GM23338 (cell line): ENCODE data around the gene TCN2.
A peak's percentile ranks its signal among the peaks of the same experiment; 100 is the strongest.
"Not testable (repeated sequence)": the region's sequence is repeated elsewhere in the genome, so short reads cannot be mapped to it uniquely, and the experiment has no call there.

Experiments
- CREB1 ChIP-seq: fragments of 250-450 bp; sonication (Bioruptor Pico); IDR thresholded peaks from 2 replicates; pipeline ENCODE4 v1.5.0; 2020; ENCODE audit warnings: low read depth, mild to moderate bottlenecking, moderate library complexity
- EZH2 ChIP-seq: fragments of 200-600 bp; sonication (generic); IDR thresholded peaks from one replicate; pipeline ENCODE4 v1.8.0; 2017; ENCODE audit warnings: antibody characterized with exemption, mild to moderate bottlenecking, low read depth; ENCODE audit not compliant: unreplicated experiment
- EZH2phosphoT487 ChIP-seq: fragments of 200-600 bp; sonication (generic); IDR thresholded peaks from one replicate; pipeline ENCODE4 v1.8.1; 2018; ENCODE audit warnings: antibody characterized with exemption; ENCODE audit not compliant: unreplicated experiment
- JUNB ChIP-seq: IDR thresholded peaks from one replicate; pipeline ENCODE4 v1.6.1; 2016; ENCODE audit warnings: antibody characterized with exemption; ENCODE audit not compliant: unreplicated experiment
- NANOG ChIP-seq: IDR thresholded peaks from 2 replicates; pipeline ENCODE4 v1.6.1; 2016; ENCODE audit warnings: antibody characterized with exemption, borderline replicate concordance
- POLR2AphosphoS5 ChIP-seq: IDR thresholded peaks from 2 replicates; pipeline ENCODE4 v1.6.1; 2016; ENCODE audit warnings: antibody characterized with exemption, low read depth
- STAT1 ChIP-seq: IDR thresholded peaks from one replicate; pipeline ENCODE4 v1.6.1; 2016; ENCODE audit warnings: antibody characterized with exemption; ENCODE audit not compliant: unreplicated experiment
- TF ChIP-seq, protein P1 (sequence below), 2 experiments: fragments of 200-600 bp in 1 of 2; sonication (generic) in 1 of 2; conservative IDR thresholded peaks; 2 replicates each; pipeline versions ENCODE4 v1.5.1 to v1.6.1; 2016 to 2017; ENCODE audit warnings: antibody characterized with exemption in 2 of 2, low read depth in 2 of 2, mild to moderate bottlenecking in 2 of 2, moderate library complexity in 1 of 2
- TF ChIP-seq, protein P2 (sequence below): fragments of 250-450 bp; sonication (Bioruptor Pico); IDR thresholded peaks from 2 replicates; pipeline ENCODE4 v1.5.0; 2020; ENCODE audit warnings: mild to moderate bottlenecking, moderate library complexity
- TF ChIP-seq, protein P3 (sequence below): IDR thresholded peaks from 2 replicates; pipeline ENCODE4 v1.6.1; 2016; ENCODE audit warnings: antibody characterized with exemption
- TF ChIP-seq, protein P4 (sequence below): IDR thresholded peaks from one replicate; pipeline ENCODE4 v1.6.1; 2018; ENCODE audit warnings: antibody characterized with exemption; ENCODE audit not compliant: unreplicated experiment

DNA sequence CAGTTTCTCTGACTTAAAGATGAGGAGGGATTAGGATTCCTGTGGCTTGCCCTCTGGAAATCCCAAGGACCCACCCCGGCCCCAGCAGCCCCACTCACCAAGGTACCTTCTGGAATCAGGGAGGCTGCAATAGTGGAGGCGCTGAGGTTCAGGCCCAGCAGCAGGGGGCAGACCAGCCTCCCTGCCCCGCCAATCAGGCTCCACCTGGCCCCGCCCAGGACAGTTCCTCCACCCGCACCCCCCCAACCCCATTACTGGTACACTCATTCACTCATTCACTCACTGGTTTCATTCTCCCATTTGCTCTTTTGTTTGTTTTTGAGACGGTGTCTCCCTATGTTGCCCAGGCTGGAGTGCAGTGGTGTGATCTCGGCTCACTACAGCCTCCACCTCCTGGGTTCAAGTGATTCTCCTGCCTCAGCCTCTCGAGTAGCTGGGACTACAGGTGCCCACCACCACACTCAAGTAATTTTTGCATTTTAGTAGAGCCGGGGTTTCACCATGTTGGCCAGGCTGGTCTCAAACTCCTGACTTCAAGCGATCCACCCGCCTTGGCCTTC is 46.3 kb upstream of the TCN2 start:
- TF ChIP-seq, protein P1, sequence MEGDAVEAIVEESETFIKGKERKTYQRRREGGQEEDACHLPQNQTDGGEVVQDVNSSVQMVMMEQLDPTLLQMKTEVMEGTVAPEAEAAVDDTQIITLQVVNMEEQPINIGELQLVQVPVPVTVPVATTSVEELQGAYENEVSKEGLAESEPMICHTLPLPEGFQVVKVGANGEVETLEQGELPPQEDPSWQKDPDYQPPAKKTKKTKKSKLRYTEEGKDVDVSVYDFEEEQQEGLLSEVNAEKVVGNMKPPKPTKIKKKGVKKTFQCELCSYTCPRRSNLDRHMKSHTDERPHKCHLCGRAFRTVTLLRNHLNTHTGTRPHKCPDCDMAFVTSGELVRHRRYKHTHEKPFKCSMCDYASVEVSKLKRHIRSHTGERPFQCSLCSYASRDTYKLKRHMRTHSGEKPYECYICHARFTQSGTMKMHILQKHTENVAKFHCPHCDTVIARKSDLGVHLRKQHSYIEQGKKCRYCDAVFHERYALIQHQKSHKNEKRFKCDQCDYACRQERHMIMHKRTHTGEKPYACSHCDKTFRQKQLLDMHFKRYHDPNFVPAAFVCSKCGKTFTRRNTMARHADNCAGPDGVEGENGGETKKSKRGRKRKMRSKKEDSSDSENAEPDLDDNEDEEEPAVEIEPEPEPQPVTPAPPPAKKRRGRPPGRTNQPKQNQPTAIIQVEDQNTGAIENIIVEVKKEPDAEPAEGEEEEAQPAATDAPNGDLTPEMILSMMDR (conservative IDR thresholded peaks at IDR 0.05; ENCODE audit: low read depth in 2 of 2), result peak; percentile 26 to 46; a peak in 3 of 4 replicates
- TF ChIP-seq, protein P2, sequence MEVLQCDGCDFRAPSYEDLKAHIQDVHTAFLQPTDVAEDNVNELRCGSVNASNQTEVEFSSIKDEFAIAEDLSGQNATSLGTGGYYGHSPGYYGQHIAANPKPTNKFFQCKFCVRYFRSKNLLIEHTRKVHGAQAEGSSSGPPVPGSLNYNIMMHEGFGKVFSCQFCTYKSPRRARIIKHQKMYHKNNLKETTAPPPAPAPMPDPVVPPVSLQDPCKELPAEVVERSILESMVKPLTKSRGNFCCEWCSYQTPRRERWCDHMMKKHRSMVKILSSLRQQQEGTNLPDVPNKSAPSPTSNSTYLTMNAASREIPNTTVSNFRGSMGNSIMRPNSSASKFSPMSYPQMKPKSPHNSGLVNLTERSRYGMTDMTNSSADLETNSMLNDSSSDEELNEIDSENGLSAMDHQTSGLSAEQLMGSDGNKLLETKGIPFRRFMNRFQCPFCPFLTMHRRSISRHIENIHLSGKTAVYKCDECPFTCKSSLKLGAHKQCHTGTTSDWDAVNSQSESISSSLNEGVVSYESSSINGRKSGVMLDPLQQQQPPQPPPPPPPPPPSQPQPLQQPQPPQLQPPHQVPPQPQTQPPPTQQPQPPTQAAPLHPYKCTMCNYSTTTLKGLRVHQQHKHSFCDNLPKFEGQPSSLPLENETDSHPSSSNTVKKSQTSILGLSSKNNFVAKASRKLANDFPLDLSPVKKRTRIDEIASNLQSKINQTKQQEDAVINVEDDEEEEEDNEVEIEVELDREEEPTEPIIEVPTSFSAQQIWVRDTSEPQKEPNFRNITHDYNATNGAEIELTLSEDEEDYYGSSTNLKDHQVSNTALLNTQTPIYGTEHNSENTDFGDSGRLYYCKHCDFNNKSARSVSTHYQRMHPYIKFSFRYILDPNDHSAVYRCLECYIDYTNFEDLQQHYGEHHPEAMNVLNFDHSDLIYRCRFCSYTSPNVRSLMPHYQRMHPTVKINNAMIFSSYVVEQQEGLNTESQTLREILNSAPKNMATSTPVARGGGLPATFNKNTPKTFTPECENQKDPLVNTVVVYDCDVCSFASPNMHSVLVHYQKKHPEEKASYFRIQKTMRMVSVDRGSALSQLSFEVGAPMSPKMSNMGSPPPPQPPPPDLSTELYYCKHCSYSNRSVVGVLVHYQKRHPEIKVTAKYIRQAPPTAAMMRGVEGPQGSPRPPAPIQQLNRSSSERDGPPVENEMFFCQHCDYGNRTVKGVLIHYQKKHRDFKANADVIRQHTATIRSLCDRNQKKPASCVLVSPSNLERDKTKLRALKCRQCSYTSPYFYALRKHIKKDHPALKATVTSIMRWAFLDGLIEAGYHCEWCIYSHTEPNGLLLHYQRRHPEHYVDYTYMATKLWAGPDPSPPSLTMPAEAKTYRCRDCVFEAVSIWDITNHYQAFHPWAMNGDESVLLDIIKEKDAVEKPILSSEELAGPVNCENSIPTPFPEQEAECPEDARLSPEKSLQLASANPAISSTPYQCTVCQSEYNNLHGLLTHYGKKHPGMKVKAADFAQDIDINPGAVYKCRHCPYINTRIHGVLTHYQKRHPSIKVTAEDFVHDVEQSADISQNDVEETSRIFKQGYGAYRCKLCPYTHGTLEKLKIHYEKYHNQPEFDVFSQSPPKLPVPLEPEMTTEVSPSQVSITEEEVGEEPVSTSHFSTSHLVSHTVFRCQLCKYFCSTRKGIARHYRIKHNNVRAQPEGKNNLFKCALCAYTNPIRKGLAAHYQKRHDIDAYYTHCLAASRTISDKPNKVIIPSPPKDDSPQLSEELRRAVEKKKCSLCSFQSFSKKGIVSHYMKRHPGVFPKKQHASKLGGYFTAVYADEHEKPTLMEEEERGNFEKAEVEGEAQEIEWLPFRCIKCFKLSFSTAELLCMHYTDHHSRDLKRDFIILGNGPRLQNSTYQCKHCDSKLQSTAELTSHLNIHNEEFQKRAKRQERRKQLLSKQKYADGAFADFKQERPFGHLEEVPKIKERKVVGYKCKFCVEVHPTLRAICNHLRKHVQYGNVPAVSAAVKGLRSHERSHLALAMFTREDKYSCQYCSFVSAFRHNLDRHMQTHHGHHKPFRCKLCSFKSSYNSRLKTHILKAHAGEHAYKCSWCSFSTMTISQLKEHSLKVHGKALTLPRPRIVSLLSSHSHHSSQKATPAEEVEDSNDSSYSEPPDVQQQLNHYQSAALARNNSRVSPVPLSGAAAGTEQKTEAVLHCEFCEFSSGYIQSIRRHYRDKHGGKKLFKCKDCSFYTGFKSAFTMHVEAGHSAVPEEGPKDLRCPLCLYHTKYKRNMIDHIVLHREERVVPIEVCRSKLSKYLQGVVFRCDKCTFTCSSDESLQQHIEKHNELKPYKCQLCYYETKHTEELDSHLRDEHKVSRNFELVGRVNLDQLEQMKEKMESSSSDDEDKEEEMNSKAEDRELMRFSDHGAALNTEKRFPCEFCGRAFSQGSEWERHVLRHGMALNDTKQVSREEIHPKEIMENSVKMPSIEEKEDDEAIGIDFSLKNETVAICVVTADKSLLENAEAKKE (CRISPR knock-in tag), result not testable (repeated sequence)
- TF ChIP-seq EZH2phosphoT487, POLR2AphosphoS5, CREB1, EZH2, JUNB, STAT1, NANOG: not testable (repeated sequence)
- TF ChIP-seq, protein P3, sequence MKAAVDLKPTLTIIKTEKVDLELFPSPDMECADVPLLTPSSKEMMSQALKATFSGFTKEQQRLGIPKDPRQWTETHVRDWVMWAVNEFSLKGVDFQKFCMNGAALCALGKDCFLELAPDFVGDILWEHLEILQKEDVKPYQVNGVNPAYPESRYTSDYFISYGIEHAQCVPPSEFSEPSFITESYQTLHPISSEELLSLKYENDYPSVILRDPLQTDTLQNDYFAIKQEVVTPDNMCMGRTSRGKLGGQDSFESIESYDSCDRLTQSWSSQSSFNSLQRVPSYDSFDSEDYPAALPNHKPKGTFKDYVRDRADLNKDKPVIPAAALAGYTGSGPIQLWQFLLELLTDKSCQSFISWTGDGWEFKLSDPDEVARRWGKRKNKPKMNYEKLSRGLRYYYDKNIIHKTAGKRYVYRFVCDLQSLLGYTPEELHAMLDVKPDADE, result not testable (repeated sequence)
- TF ChIP-seq, protein P4, sequence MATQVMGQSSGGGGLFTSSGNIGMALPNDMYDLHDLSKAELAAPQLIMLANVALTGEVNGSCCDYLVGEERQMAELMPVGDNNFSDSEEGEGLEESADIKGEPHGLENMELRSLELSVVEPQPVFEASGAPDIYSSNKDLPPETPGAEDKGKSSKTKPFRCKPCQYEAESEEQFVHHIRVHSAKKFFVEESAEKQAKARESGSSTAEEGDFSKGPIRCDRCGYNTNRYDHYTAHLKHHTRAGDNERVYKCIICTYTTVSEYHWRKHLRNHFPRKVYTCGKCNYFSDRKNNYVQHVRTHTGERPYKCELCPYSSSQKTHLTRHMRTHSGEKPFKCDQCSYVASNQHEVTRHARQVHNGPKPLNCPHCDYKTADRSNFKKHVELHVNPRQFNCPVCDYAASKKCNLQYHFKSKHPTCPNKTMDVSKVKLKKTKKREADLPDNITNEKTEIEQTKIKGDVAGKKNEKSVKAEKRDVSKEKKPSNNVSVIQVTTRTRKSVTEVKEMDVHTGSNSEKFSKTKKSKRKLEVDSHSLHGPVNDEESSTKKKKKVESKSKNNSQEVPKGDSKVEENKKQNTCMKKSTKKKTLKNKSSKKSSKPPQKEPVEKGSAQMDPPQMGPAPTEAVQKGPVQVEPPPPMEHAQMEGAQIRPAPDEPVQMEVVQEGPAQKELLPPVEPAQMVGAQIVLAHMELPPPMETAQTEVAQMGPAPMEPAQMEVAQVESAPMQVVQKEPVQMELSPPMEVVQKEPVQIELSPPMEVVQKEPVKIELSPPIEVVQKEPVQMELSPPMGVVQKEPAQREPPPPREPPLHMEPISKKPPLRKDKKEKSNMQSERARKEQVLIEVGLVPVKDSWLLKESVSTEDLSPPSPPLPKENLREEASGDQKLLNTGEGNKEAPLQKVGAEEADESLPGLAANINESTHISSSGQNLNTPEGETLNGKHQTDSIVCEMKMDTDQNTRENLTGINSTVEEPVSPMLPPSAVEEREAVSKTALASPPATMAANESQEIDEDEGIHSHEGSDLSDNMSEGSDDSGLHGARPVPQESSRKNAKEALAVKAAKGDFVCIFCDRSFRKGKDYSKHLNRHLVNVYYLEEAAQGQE, result not testable (repeated sequence)
